ENCODE results near the gene KLF3.

KLF3 gene

GRCh38 chr4:38676986-38677385, 13.0 kb downstream of the KLF3 start:
- H3K27me3 ChIP-seq = no peaks in the 10 kb centered on the region
- peaks cover 11 to 20% (median 13%) of the 10 kb centered on the region in 3 donors for H3K36me3 ChIP-seq
- H3K27ac ChIP-seq = no peak overlapping the region
- peaks cover 0 to 93% (median 56%) of the 10 kb centered on the region in 4 donors for H3K4me1 ChIP-seq
- H3K4me3 ChIP-seq = no peak overlapping the region
- intact Hi-C loops (cut with DNase I; ENCODE audit: low total_unique reads) = no loop called here
- no peak for TF ChIP-seq CTCF (IDR thresholded peaks at IDR 0.05)
- no peak for DNase-seq
- no peaks in the 10 kb centered on the region for H3K9me3 ChIP-seq

- Histone ChIP-seq H3K27me3 (no peaks in the 10 kb centered on the region), H3K4me1 (peaks cover 0 to 93% (median 52%) of the 10 kb centered on the region in 4 donors), H3K27ac (no peak overlapping the region), H3K9me3 (no peaks in the 10 kb centered on the region), H3K4me3 (no peak overlapping the region), H3K36me3 (peaks cover 13 to 22% (median 15%) of the 10 kb centered on the region in 3 donors)
- TF ChIP-seq CTCF (IDR thresholded peaks at IDR 0.05) = no peak
- intact Hi-C loops (cut with DNase I; ENCODE audit: low total_unique reads) = no loop called here
- no peak for DNase-seq
Measured at GRCh38 chr4:38677441-38677840, 13.4 kb downstream of the KLF3 start.

GRCh38 chr4:38678078-38678477, 14.1 kb downstream of the KLF3 start:
- DNase-seq = no peak
- Histone ChIP-seq H3K4me1 (peaks cover 0 to 91% (median 45%) of the 10 kb centered on the region in 4 donors), H3K27ac (no peak overlapping the region), H3K9me3 (no peaks in the 10 kb centered on the region), H3K4me3 (no peak overlapping the region), H3K27me3 (no peaks in the 10 kb centered on the region), H3K36me3 (peaks cover 13 to 22% (median 16%) of the 10 kb centered on the region in 3 donors)
- intact Hi-C loops (cut with DNase I; ENCODE audit: low total_unique reads) = no loop called here
- TF ChIP-seq CTCF (IDR thresholded peaks at IDR 0.05) = no peak

- TF ChIP-seq CTCF (IDR thresholded peaks at IDR 0.05) = no peak
- H3K4me3 ChIP-seq = no peak overlapping the region
- H3K4me1 ChIP-seq = peaks cover 0 to 91% (median 33%) of the 10 kb centered on the region in 4 donors
- no peak for DNase-seq
- H3K27me3 ChIP-seq = no peaks in the 10 kb centered on the region
- H3K27ac ChIP-seq = no peak overlapping the region
- no peaks in the 10 kb centered on the region for H3K9me3 ChIP-seq
- intact Hi-C loops (cut with DNase I; ENCODE audit: low total_unique reads) = no loop called here
- peaks cover 13 to 22% (median 16%) of the 10 kb centered on the region in 3 donors for H3K36me3 ChIP-seq
Measured at GRCh38 chr4:38679921-38680320, 15.9 kb downstream of the KLF3 start.

- TF ChIP-seq CTCF (IDR thresholded peaks at IDR 0.05) = no peak
- Histone ChIP-seq H3K4me1 (peaks cover 0 to 91% (median 33%) of the 10 kb centered on the region in 4 donors), H3K36me3 (peaks cover 13 to 22% (median 16%) of the 10 kb centered on the region in 3 donors)
Measured at GRCh38 chr4:38681281-38681991, 17.4 kb downstream of the KLF3 start.

More at GRCh38 chr4:38681281-38681991, 17.4 kb downstream of the KLF3 start:
- H3K4me3 ChIP-seq = no peak overlapping the region
- no peak for DNase-seq
- intact Hi-C loops (cut with DNase I; ENCODE audit: low total_unique reads) = no loop called here
- peak overlapping the region in 1 of 2 donors; percentile 24 for H3K27ac ChIP-seq
- no peaks in the 10 kb centered on the region for H3K27me3 ChIP-seq
- no peaks in the 10 kb centered on the region for H3K9me3 ChIP-seq
